ENCODE results near the gene CCL5.

DNA sequence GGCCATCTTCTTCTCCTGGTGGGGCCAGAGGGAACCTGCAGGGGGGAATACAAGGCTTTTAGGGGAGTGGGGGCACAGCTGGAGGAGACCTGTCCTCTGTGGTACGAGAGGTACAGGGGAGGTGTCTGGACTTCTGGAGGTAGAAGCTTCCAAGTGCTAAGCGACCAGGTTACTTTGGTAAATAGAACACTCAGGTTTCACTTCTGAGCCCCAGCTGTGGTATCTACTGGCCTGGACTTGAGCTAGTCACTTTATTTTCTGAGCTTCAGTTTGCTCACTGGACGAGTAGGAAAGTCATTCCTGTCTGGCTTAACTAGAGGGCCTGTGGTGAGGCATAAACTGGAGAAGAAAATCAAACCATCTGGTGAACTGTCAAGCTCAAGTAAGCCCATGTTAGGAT lies 11.4 kb downstream of the CCL5 start, which contains the start of gene HEATR9:
- TF ChIP-seq, protein P1, sequence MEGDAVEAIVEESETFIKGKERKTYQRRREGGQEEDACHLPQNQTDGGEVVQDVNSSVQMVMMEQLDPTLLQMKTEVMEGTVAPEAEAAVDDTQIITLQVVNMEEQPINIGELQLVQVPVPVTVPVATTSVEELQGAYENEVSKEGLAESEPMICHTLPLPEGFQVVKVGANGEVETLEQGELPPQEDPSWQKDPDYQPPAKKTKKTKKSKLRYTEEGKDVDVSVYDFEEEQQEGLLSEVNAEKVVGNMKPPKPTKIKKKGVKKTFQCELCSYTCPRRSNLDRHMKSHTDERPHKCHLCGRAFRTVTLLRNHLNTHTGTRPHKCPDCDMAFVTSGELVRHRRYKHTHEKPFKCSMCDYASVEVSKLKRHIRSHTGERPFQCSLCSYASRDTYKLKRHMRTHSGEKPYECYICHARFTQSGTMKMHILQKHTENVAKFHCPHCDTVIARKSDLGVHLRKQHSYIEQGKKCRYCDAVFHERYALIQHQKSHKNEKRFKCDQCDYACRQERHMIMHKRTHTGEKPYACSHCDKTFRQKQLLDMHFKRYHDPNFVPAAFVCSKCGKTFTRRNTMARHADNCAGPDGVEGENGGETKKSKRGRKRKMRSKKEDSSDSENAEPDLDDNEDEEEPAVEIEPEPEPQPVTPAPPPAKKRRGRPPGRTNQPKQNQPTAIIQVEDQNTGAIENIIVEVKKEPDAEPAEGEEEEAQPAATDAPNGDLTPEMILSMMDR (IDR thresholded peaks at IDR 0.05; ENCODE audit: poor library complexity, severe bottlenecking) = no peak
- TF ChIP-seq POLR2AphosphoS5 (IDR thresholded peaks at IDR 0.05) = no peak
- no peak for TF ChIP-seq TAF1 (IDR thresholded peaks at IDR 0.05; ENCODE audit: low read depth)
- TF ChIP-seq EZH2 (IDR thresholded peaks at IDR 0.05; ENCODE audit: borderline replicate concordance, insufficient read depth, low read length, poor library complexity, severe bottlenecking) = no peak
- no peak for TF ChIP-seq EP300 (conservative IDR thresholded peaks at IDR 0.05; ENCODE audit: poor library complexity, severe bottlenecking)
- no peak for TF ChIP-seq MXI1 (conservative IDR thresholded peaks at IDR 0.05; ENCODE audit: poor library complexity, severe bottlenecking)
